ENCODE data around the gene ZSCAN20. TPM values are rescaled to one million over a fixed set of nuclear protein-coding genes. Genes with fewer than 3 reads are reported as not detected.

The ZSCAN20 gene
- polyA plus RNA-seq, 1 donor from 2014 or later, result 3.3 TPM

GRCh38 chr1:33500547-33500946, 28.1 kb downstream of the ZSCAN20 start:
- no peaks in the 10 kb centered on the region for H3K79me2 ChIP-seq (replicated peaks; ENCODE audit: insufficient read depth, low read length)
- H3K9me2 ChIP-seq (ENCODE audit: insufficient read depth, low read length), result no peaks in the 10 kb centered on the region
- H3K27ac ChIP-seq (ENCODE audit: low read length), result no peak overlapping the region
- H3K9ac ChIP-seq (ENCODE audit: low read length), result no peak overlapping the region
- H2AFZ ChIP-seq (ENCODE audit: low read depth, low read length), result no peak overlapping the region
- H3K9me3 ChIP-seq (ENCODE audit: low read length), result peaks cover 4% of the 10 kb centered on the region
- no peaks in the 10 kb centered on the region for H4K20me1 ChIP-seq (ENCODE audit: insufficient read depth)
- H3F3A ChIP-seq (ENCODE audit: insufficient read depth, low read length, poor library complexity, severe bottlenecking), result no peaks in the 10 kb centered on the region
- H3K27me3 ChIP-seq (ENCODE audit: insufficient read depth, low read depth, low read length), result no peaks in the 10 kb centered on the region
- H3K36me3 ChIP-seq (ENCODE audit: insufficient read depth, low read length), result peaks cover 1% of the 10 kb centered on the region
- TF ChIP-seq CTCF (IDR thresholded peaks at IDR 0.05; ENCODE audit: poor library complexity, severe bottlenecking) (no peak), SMC3 (conservative IDR thresholded peaks at IDR 0.05; ENCODE audit: poor library complexity) (no peak), REST (IDR thresholded peaks at IDR 0.05; ENCODE audit: borderline replicate concordance) (no peak), MXI1 (conservative IDR thresholded peaks at IDR 0.05; ENCODE audit: poor library complexity, severe bottlenecking) (no peak), EP300 (conservative IDR thresholded peaks at IDR 0.05; ENCODE audit: poor library complexity, severe bottlenecking) (no peak), TAF1 (IDR thresholded peaks at IDR 0.05; ENCODE audit: low read depth) (no peak), POLR2AphosphoS5 (IDR thresholded peaks at IDR 0.05) (no peak), RAD21 (conservative IDR thresholded peaks at IDR 0.05) (no peak), EZH2 (IDR thresholded peaks at IDR 0.05; ENCODE audit: borderline replicate concordance, insufficient read depth, low read length, poor library complexity, severe bottlenecking) (no peak)
- no peak overlapping the region for H3K4me3 ChIP-seq (ENCODE audit: low read length)
- no peak overlapping the region for H3K4me2 ChIP-seq (ENCODE audit: low read length)

GRCh38 chr1:33501309-33501708, 28.9 kb downstream of the ZSCAN20 start:
- H3K9me2 ChIP-seq (ENCODE audit: insufficient read depth, low read length), result no peaks in the 10 kb centered on the region
- no peak overlapping the region for H3K27ac ChIP-seq (ENCODE audit: low read length)
- H4K20me1 ChIP-seq (ENCODE audit: insufficient read depth), result no peaks in the 10 kb centered on the region
- no peaks in the 10 kb centered on the region for H3K79me2 ChIP-seq (replicated peaks; ENCODE audit: insufficient read depth, low read length)
- no peak overlapping the region for H2AFZ ChIP-seq (ENCODE audit: low read depth, low read length)
- TF ChIP-seq EZH2 (IDR thresholded peaks at IDR 0.05; ENCODE audit: borderline replicate concordance, insufficient read depth, low read length, poor library complexity, severe bottlenecking) (no peak), CTCF (IDR thresholded peaks at IDR 0.05; ENCODE audit: poor library complexity, severe bottlenecking) (no peak), POLR2AphosphoS5 (IDR thresholded peaks at IDR 0.05) (no peak), EP300 (conservative IDR thresholded peaks at IDR 0.05; ENCODE audit: poor library complexity, severe bottlenecking) (no peak), REST (IDR thresholded peaks at IDR 0.05; ENCODE audit: borderline replicate concordance) (no peak), TAF1 (IDR thresholded peaks at IDR 0.05; ENCODE audit: low read depth) (no peak), MXI1 (conservative IDR thresholded peaks at IDR 0.05; ENCODE audit: poor library complexity, severe bottlenecking) (no peak), RAD21 (conservative IDR thresholded peaks at IDR 0.05) (no peak), SMC3 (conservative IDR thresholded peaks at IDR 0.05; ENCODE audit: poor library complexity) (no peak)
- no peaks in the 10 kb centered on the region for H3F3A ChIP-seq (ENCODE audit: insufficient read depth, low read length, poor library complexity, severe bottlenecking)
- no peak overlapping the region for H3K4me2 ChIP-seq (ENCODE audit: low read length)
- H3K4me3 ChIP-seq (ENCODE audit: low read length), result no peak overlapping the region
- no peaks in the 10 kb centered on the region for H3K9me3 ChIP-seq (ENCODE audit: low read length)
- H3K36me3 ChIP-seq (ENCODE audit: insufficient read depth, low read length), result no peaks in the 10 kb centered on the region
- no peak overlapping the region for H3K9ac ChIP-seq (ENCODE audit: low read length)
- no peaks in the 10 kb centered on the region for H3K27me3 ChIP-seq (ENCODE audit: insufficient read depth, low read depth, low read length)

Measured in neural cell (in vitro differentiated cells).